NCI-H128 (cell line): ENCODE data around the gene KCNK17.
"Not testable (repeated sequence)": the region's sequence is repeated elsewhere in the genome, so short reads cannot be mapped to it uniquely, and the experiment has no call there.

Experiments used
- DNase-seq: peaks from one replicate; lab custom pipeline; 2025; ENCODE audit not compliant: unreplicated experiment; lab: John Stamatoyannopoulos, UW

KCNK17 gene

GRCh38 chr6:39302669-39303424 is 11.4 kb downstream of the KCNK17 start:
- DNase-seq, result peak; percentile 21

GRCh38 chr6:39302011-39302410 is 12.2 kb downstream of the KCNK17 start:
- no peak for DNase-seq

- no peak for DNase-seq
Observed at GRCh38 chr6:39301606-39302005, 12.6 kb downstream of the KCNK17 start.

- DNase-seq, result no peak
Observed at GRCh38 chr6:39300739-39301138, 13.5 kb downstream of the KCNK17 start.

GRCh38 chr6:39298061-39298460 is 16.2 kb downstream of the KCNK17 start:
- no peak for DNase-seq

GRCh38 chr6:39296745-39297640 is 17.2 kb downstream of the KCNK17 start:
- no peak for DNase-seq

GRCh38 chr6:39295611-39296011 is 18.6 kb downstream of the KCNK17 start:
- no peak for DNase-seq

- DNase-seq, result no peak
Observed at GRCh38 chr6:39294899-39295298, 19.3 kb downstream of the KCNK17 start.

- DNase-seq, result no peak
Observed at GRCh38 chr6:39294133-39294532, 20.1 kb downstream of the KCNK17 start.

- DNase-seq, result no peak
Observed at GRCh38 chr6:39292637-39293036, 21.6 kb downstream of the KCNK17 start.

GRCh38 chr6:39289490-39289889 is 24.7 kb downstream of the KCNK17 start:
- no peak for DNase-seq

- DNase-seq, result no peak
Observed at GRCh38 chr6:39287601-39288000, 26.6 kb downstream of the KCNK17 start.

GRCh38 chr6:39286596-39286995 is 27.6 kb downstream of the KCNK17 start:
- DNase-seq, result not testable (repeated sequence)

- DNase-seq, result no peak
Observed at GRCh38 chr6:39282774-39283173, 31.4 kb downstream of the KCNK17 start.

GRCh38 chr6:39281312-39281980 is 32.8 kb downstream of the KCNK17 start:
- DNase-seq, result no peak

GRCh38 chr6:39280247-39280731 is 33.9 kb downstream of the KCNK17 start:
- DNase-seq, result no peak

- DNase-seq, result no peak
Observed at GRCh38 chr6:39279539-39279938, 34.7 kb downstream of the KCNK17 start.

GRCh38 chr6:39276379-39276995 is 37.7 kb downstream of the KCNK17 start:
- DNase-seq, result no peak

GRCh38 chr6:39274903-39275302 is 39.3 kb downstream of the KCNK17 start:
- DNase-seq, result no peak

- no peak for DNase-seq
Observed at GRCh38 chr6:39274471-39274870, 39.7 kb downstream of the KCNK17 start.

- no peak for DNase-seq
Observed at GRCh38 chr6:39273406-39273821, 40.8 kb downstream of the KCNK17 start.
